ENCODE results near the gene CHURC1. TPM values are rescaled to one million over a fixed set of nuclear protein-coding genes. Genes with fewer than 3 reads are reported as not detected.

The CHURC1 gene
- polyA plus RNA-seq, 1 of the 3 experiments (the other 2 are of a cell fraction) = 66.8 TPM

DNA sequence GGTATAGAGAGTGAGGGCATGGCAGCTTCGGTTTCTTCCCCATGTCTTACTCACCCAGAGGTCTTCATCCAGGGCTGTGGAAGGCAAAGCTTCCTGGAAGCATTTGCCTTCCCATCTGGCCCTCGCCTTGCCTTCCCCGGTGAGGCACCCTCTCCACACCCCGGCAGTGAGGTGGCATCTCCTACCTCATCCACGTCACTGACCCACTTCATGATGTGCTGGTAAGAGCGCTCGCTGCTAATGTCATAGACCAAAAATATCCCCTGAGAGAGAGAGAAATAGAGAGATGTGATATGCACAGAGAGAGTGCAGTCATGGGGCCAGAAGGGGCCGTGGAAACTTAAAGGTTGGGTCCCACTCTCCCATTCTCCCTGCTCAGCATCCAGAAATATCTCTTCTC is 36.6 kb downstream of the CHURC1 start:
- Histone ChIP-seq H3K9me3 (no peaks in the 10 kb centered on the region), H3K4me3 (ENCODE audit: low read depth in 2 of 2, low read length in 1 of 2) (no peak overlapping the region), H3K4me2 (no peak overlapping the region), H3K9ac (no peak overlapping the region), H3K9me2 (no peaks in the 10 kb centered on the region), H2AFZ (ENCODE audit: low read depth) (no peak overlapping the region), H4K20me1 (ENCODE audit: insufficient read depth) (no peaks in the 10 kb centered on the region), H3K36me3 (replicated peaks in 1 of 2; ENCODE audit: control insufficient read depth in 1 of 2, insufficient read depth in 2 of 2, low read length in 1 of 2) (peaks cover 0 to 19% of the 10 kb centered on the region in 2 experiments), H3K27me3 (ENCODE audit: insufficient read depth) (no peaks in the 10 kb centered on the region), H3F3A (replicated peaks; ENCODE audit: insufficient read depth) (no peaks in the 10 kb centered on the region), H3K27ac (ENCODE audit: low read depth in 2 of 2, low read length in 1 of 2) (no peak overlapping the region; a peak in 1 of 4 replicates), H3K79me2 (ENCODE audit: insufficient read depth) (no peaks in the 10 kb centered on the region), H3K4me1 (ENCODE audit: control insufficient read depth in 1 of 2, insufficient read depth in 2 of 2, low read depth in 1 of 2, low read length in 1 of 2) (peaks cover 0 to 30% of the 10 kb centered on the region in 2 experiments; a peak in 2 of 4 replicates)
- 97% methylated on average over 8 of the region's 8 CpGs for WGBS (ENCODE audit: low lambda C conversion rate)
- TF ChIP-seq FOSL2 (IDR thresholded peaks at IDR 0.05; ENCODE audit: borderline replicate concordance, low read depth) (no peak), RAD21 (IDR thresholded peaks at IDR 0.05; ENCODE audit: low read length) (no peak), MEF2A (IDR thresholded peaks at IDR 0.05; ENCODE audit: borderline replicate concordance, low read depth) (no peak), TEAD4 (IDR thresholded peaks at IDR 0.05; ENCODE audit: borderline replicate concordance, insufficient read depth) (no peak), RCOR1 (IDR thresholded peaks at IDR 0.05; ENCODE audit: low read length) (no peak)
- TF ChIP-seq, protein P1, sequence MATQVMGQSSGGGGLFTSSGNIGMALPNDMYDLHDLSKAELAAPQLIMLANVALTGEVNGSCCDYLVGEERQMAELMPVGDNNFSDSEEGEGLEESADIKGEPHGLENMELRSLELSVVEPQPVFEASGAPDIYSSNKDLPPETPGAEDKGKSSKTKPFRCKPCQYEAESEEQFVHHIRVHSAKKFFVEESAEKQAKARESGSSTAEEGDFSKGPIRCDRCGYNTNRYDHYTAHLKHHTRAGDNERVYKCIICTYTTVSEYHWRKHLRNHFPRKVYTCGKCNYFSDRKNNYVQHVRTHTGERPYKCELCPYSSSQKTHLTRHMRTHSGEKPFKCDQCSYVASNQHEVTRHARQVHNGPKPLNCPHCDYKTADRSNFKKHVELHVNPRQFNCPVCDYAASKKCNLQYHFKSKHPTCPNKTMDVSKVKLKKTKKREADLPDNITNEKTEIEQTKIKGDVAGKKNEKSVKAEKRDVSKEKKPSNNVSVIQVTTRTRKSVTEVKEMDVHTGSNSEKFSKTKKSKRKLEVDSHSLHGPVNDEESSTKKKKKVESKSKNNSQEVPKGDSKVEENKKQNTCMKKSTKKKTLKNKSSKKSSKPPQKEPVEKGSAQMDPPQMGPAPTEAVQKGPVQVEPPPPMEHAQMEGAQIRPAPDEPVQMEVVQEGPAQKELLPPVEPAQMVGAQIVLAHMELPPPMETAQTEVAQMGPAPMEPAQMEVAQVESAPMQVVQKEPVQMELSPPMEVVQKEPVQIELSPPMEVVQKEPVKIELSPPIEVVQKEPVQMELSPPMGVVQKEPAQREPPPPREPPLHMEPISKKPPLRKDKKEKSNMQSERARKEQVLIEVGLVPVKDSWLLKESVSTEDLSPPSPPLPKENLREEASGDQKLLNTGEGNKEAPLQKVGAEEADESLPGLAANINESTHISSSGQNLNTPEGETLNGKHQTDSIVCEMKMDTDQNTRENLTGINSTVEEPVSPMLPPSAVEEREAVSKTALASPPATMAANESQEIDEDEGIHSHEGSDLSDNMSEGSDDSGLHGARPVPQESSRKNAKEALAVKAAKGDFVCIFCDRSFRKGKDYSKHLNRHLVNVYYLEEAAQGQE (IDR thresholded peaks at IDR 0.05; ENCODE audit: low read depth, low read length) = no peak
- TF ChIP-seq, protein P2, sequence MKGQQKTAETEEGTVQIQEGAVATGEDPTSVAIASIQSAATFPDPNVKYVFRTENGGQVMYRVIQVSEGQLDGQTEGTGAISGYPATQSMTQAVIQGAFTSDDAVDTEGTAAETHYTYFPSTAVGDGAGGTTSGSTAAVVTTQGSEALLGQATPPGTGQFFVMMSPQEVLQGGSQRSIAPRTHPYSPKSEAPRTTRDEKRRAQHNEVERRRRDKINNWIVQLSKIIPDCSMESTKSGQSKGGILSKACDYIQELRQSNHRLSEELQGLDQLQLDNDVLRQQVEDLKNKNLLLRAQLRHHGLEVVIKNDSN (IDR thresholded peaks at IDR 0.05; ENCODE audit: borderline replicate concordance, low read depth) = no peak
- ChIA-PET POLR2A (no interaction called here), CTCF (interaction anchor here (1.3 kb wide), 2 partner anchors 10 to 36 kb away, joined by 3 to 6 read pairs; partner anchors contain the start of gene FNTB)
- DNase-seq = no peak

DNA sequence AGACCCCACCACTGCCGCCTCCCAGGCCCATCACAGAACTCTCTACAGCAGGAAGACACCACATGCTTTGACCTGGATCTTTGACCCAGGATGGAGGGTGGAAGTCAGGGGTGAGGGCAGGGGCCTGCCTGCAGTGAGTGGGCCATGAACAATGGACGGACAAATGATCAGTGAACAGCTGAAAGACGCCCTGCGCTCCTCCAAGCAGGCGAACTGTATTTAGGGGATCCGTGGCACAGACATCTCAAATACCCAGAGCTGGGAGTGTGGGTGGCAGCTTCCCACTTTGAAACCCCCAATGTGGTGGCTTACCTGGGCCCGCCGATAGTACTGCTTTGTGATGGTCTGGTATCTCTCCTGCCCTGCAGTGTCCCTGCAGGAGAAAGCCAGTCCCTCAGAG is 37.0 kb downstream of the CHURC1 start:
- no peak overlapping the region for H2AFZ ChIP-seq (ENCODE audit: low read depth)
- no peak overlapping the region for H3K4me2 ChIP-seq
- no peaks in the 10 kb centered on the region for H3K9me3 ChIP-seq
- H3K27me3 ChIP-seq (ENCODE audit: insufficient read depth) = no peaks in the 10 kb centered on the region
- peaks cover 0 to 30% of the 10 kb centered on the region in 2 experiments; a peak in 2 of 4 replicates for H3K4me1 ChIP-seq (ENCODE audit: control insufficient read depth in 1 of 2, insufficient read depth in 2 of 2, low read depth in 1 of 2, low read length in 1 of 2)
- POLR2A ChIA-PET = no interaction called here
- H4K20me1 ChIP-seq (ENCODE audit: insufficient read depth) = no peaks in the 10 kb centered on the region
- no peak for DNase-seq
- no peak overlapping the region; a peak in 1 of 4 replicates for H3K27ac ChIP-seq (ENCODE audit: low read depth in 2 of 2, low read length in 1 of 2)
- H3K9me2 ChIP-seq = no peaks in the 10 kb centered on the region
- no peaks in the 10 kb centered on the region for H3F3A ChIP-seq (replicated peaks; ENCODE audit: insufficient read depth)
- 95% methylated on average over 8 of the region's 8 CpGs for WGBS (ENCODE audit: low lambda C conversion rate)
- H3K36me3 ChIP-seq (replicated peaks in 1 of 2; ENCODE audit: control insufficient read depth in 1 of 2, insufficient read depth in 2 of 2, low read length in 1 of 2) = peaks cover 0 to 19% of the 10 kb centered on the region in 2 experiments
- no peak overlapping the region for H3K4me3 ChIP-seq (ENCODE audit: low read depth in 2 of 2, low read length in 1 of 2)
- no peaks in the 10 kb centered on the region for H3K79me2 ChIP-seq (ENCODE audit: insufficient read depth)
- TF ChIP-seq SMC3 (IDR thresholded peaks at IDR 0.05; ENCODE audit: low read depth, low read length) (no peak), FOSL2 (IDR thresholded peaks at IDR 0.05; ENCODE audit: borderline replicate concordance, low read depth) (no peak), SIN3A (IDR thresholded peaks at IDR 0.05; ENCODE audit: borderline replicate concordance, low read depth, low read length) (no peak)
- CTCF ChIA-PET = interaction anchor here (1.3 kb wide), 2 partner anchors 11 to 36 kb away, joined by 3 to 6 read pairs; partner anchors contain the start of gene FNTB
- no peak overlapping the region for H3K9ac ChIP-seq

All from SK-N-SH (cell line).